HG03045 (cell line): ENCODE results near the gene TEX48.

Source experiments
- ATAC-seq: cut with Tn5 transposase; IDR thresholded peaks from one replicate; pipeline ENCODE4 v1.9.1; 2021; ENCODE audit warnings: mild to moderate bottlenecking, moderate library complexity; ENCODE audit not compliant: unreplicated experiment

TEX48 gene, protein sequence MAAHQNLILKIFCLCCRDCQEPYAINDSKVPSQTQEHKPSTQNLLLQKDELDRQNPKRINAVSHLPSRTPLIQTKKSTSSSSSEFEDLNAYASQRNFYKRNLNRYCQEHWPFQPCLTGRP

DNA sequence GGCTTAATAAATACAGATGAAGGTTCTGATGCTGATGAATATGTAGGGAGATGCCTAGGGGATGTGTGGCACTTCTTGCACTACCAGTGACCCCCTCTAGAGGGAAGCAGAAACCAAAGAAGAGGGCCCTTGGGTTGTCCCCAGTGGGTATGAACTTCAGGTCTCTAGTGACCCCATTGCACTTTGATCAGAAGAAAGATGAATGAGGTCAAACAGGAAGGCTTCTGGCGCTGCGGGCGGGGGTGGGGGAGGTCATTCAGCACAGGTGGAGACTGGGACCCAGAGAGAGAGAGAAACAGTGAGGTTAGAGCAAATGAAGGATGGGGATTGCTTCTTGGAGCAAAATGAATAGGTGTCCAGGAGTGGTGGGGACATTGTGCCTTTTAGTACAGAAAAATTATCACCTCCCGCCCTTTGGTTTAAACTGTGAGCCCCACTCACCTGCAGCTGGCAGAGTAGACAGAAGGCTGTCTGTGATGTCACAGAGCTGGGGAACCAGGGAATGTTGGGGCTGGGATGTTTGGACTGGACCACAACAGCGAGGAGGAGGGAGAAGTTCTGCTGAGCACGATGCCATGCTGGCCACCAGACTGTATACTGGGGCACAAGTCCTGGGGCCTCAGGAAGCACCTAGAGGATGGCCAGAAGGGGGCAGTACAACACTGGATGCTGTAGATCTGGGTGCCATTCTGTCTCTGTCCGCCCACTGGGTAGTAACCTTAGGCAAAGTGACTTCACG is at the start of gene TEX48:
TEX48 (minus strand) TSS at position 599 of the 739 bp plus-strand sequence. CDS start 10,469 bp downstream, outside the sequence.
- ATAC-seq, result peak; percentile 73

DNA sequence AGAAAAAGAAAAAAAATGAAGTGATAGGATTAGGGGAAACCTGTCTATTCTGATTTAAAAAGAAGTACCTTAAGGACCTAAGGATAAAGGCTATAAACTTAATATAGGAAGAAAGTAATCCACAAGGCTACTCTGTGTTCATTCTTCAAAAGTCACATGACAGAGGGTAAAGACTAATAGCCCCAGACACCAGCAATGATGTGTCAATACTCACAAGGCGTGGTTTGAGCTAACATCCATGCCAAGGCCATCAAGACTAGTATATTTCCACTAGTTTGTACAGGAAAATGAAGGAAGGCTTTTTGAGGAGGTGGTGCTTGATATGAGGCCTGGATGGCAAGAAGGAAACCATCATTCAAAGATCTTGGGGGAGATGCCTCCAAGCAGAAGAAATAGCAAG is 49.7 kb upstream of the TEX48 start:
- no peak for ATAC-seq

GRCh38 chr9:114729706-114730105 is 47.7 kb upstream of the TEX48 start:
- ATAC-seq, result no peak

- no peak for ATAC-seq
Observed at GRCh38 chr9:114725930-114726329, 43.9 kb upstream of the TEX48 start.

DNA sequence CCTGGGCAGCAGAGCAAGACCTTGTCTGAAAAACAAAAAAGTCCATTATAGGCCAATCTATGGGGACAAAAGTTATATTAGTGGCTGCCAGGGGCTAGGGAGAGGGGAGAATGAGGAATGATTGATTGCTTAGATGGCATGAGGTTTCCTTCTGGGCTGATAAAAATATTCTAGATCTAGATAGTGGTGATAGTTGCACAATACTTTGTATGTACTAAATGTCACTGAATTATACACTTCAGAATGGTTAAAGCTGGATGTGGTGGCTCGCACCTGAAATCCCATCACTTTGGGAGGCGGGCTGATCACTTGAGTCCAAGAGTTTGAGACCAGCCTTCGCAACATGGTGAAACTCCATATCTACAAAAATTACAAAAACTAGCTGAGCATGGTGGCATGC is 42.8 kb upstream of the TEX48 start:
- no peak for ATAC-seq

- ATAC-seq, result no peak
Observed at GRCh38 chr9:114723931-114724330, 41.9 kb upstream of the TEX48 start.

- no peak for ATAC-seq
Observed at GRCh38 chr9:114722937-114723620, 41.1 kb upstream of the TEX48 start.

DNA sequence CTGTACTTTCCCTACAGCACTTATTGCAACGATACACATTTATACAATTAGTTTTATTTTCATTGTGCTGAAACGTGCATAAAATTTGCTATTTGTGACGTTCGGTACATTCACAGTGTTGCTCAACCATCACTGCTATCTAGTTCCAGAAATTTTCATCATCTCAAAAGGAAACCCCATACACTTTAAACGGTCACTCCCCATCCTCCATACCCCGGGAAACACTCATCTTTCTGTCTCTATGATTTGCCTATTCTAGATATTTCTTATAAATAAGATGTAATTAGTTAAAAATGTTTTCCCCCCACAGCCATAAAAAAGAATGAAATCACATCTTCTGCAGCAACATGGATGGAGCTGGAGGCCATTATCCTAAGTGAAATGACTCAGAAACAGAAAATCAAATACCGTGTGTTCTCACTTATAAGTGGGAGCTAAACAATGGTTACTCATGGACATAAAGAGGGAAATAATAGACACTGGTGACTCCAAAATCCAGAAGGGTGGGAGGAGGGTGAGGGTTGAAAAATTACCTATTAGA is 40.2 kb upstream of the TEX48 start:
- no peak for ATAC-seq

DNA sequence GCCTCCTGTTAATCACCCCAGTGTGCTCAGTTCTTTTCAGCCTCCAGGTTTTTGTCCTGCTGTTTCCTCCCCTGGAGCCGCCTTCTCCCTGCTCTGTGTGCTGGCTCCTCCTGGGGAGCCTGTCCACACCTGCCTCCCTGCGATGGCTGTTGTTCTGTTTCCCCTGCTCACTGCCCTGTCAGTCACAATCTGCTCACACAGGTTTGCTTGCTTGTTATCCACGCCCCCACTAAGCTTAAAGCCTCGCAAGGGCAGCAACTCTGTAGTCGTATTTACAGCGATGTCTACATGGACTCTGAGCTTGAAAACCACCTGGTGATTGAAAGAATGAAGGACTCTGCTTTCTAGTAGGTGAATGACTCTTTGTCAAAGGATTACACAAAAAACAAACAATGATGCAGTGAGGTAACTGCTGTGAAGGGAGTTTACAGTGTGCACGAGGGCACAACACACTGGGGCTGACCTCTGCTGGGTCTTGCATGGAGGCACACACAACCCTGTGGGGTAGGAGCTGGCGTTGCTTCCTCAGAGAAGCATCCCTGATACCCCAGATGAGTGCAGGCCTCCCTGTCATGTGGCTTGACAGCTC is 39.6 kb upstream of the TEX48 start:
- no peak for ATAC-seq

GRCh38 chr9:114720086-114720676 is 38.2 kb upstream of the TEX48 start:
- no peak for ATAC-seq

GRCh38 chr9:114719290-114719689 is 37.3 kb upstream of the TEX48 start:
- no peak for ATAC-seq

DNA sequence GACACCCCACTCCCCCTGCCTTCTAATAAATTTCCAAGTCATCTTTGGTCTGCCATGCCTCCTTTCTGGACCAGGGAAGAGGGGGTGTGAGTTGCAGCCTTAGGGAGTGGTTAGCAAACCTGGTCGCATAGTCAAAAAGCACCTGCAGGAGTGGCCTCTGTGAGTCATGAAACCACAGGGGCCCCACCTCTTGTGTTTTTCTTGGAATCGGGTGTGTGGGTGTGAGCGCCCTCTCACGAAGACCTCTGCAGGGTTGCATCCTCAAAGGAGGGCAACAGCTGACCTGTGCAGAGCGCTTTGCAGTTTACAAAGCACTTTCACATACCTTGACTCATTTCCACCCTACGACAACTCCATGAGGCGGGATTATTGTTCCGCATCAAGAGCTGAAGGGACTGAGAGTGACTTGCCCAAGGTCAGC is 36.8 kb upstream of the TEX48 start:
- ATAC-seq, result peak; percentile 79

DNA sequence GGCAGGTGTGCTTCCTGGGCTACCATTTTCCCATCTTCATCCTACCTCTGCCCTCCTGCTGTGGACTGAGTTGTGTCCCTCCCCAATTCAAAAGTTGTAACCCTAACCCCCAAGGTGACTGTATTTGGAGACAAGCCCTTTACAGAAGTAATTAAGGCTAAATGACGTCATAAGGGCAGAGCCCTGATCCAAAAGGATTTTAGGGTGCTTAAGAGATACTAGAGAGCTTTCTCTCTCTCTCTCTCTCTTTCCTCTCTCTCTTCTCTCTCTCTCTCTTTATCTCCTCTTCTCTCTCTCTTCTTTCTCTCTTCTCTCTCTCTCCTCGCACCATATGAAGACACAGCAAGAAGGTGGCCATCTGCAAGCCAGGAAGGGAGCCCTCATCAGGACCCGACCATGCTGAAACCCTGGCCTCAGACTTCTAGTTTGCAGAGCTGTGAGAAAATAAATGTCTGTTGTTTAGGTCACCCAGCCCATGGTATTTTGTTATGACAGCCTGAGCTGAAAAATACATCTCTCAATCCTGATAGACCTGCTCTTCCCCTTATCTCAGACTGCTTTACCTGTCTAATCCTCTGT is 36.0 kb upstream of the TEX48 start:
- no peak for ATAC-seq

- no peak for ATAC-seq
Observed at GRCh38 chr9:114709636-114710035, 27.6 kb upstream of the TEX48 start.

DNA sequence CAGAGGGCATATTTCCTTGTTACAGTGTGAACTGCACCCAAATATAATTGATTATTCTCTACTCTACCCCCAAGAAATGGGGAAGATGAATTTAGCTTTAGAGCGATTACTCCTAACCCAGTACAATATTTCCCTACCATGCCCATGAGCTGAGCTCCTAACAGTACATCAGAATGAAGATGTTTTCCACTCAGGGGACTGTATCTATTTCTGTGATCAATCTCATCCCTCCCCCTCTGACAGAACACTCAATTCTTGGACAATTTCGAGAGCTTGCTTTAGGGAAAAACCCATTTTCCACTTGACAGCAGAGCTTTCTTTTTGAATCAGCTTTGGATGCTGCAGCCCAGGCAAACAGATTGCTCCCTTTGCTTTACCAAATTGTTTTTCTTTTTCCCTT is 24.7 kb upstream of the TEX48 start:
- no peak for ATAC-seq

- no peak for ATAC-seq
Observed at GRCh38 chr9:114701988-114702387, 20.0 kb upstream of the TEX48 start.

GRCh38 chr9:114697951-114698351 is 16.0 kb upstream of the TEX48 start:
- ATAC-seq, result no peak

DNA sequence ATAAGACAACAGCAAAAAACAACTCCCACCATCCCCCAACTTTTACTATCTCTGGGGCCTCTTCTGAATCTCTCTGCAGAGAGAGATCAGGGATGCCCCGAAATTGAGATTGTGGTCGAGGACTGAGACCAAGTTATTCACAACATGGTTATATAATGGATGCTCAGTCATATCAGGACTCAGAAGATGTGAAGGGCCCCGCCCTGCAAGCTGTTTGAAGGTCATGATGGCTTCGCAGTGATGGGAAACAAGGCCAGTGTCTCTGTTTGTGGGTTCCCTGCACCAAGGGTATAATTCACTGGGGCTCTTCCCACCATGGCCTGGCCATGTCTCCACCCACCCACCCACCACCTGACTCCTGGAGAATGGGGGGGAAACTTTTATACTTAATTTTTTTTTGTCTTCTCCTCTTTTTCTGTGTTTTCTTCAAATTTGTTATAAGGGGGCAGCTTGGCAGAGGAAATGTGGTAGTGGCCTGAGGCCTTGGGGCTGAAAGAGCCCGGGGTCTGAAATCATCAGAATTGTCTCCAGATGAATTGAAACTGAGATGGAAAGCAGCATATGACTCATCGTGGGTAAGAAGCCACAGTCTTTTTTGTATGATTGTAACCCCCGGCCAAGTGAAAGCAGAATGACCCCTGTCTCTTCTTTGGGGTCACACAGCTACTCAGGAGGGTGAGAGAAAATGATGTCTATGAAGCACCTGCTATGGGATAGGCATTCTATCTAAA is 15.0 kb upstream of the TEX48 start:
- ATAC-seq, result peak; percentile 62

DNA sequence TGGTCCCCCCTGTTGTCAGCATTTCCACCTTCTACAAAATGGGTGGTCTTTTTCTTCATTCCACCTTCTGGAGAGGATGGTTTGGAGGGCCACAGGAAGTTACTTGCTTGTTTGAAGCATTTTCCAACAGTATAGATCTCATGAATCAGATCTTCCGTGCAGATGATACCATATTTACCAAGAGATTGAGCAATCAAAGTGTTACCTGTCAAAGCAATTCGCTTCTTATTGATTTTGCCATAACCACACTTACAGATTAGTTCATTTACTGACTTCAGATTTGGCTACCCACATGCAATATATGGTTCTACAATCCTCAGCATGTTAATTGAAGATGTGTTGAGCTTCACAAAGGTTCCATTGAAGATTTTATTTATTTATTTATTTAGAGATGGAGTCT is 14.0 kb upstream of the TEX48 start:
- no peak for ATAC-seq

- peak; percentile 39 for ATAC-seq
Observed at GRCh38 chr9:114694719-114695269, 12.8 kb upstream of the TEX48 start.
